Activated naive CD4-positive, alpha-beta T cell treated with anti-CD3 and anti-CD28 coated beads for 36 hours (primary cell): ENCODE measurements around the gene KIAA1586. TPM values are rescaled to one million over a fixed set of nuclear protein-coding genes. Genes with fewer than 3 reads are reported as not detected.
"Not testable (repeated sequence)": the region's sequence is repeated elsewhere in the genome, so short reads cannot be mapped to it uniquely, and the experiment has no call there.

Source experiments
- CTCF ChIA-PET: fragments of 350-600 bp; sonication (Branson Sonifier 250); formaldehyde crosslinking; loops from one replicate; lab custom pipeline; 2021; ENCODE audit warnings: antibody characterized with exemption; lab: Charles Lee
- DNase-seq: peaks from one replicate; pipeline ENCODE4 v3.0.0-alpha.2; 2020
- H3K27ac Mint-ChIP-seq: one replicate; pipeline ENCODE4 v1.8.0; 2021; ENCODE audit warnings: mild to moderate bottlenecking, mixed read lengths
- H3K27me3 Mint-ChIP-seq: one replicate; pipeline ENCODE4 v1.8.0; 2021; ENCODE audit warnings: low read depth, mixed read lengths
- H3K36me3 Mint-ChIP-seq: one replicate; pipeline ENCODE4 v1.8.0; 2021; ENCODE audit warnings: low read depth, mixed read lengths
- H3K4me1 Mint-ChIP-seq: one replicate; pipeline ENCODE4 v1.8.0; 2021; ENCODE audit warnings: low read depth, mixed read lengths
- H3K4me3 Mint-ChIP-seq: one replicate; pipeline ENCODE4 v1.8.0; 2021; ENCODE audit warnings: mild to moderate bottlenecking, moderate library complexity, mixed read lengths
- H3K9me3 Mint-ChIP-seq: one replicate; pipeline ENCODE4 v1.8.0; 2021; ENCODE audit warnings: mixed read lengths
- intact Hi-C: fragments of 100-400 bp; cut with micrococcal nuclease; formaldehyde crosslinking; loops from one replicate; pipeline ENCODE4 v1.15.1; 2023
- total RNA-seq, 2 experiments: library from RNA; stranded (reverse); gene quantifications; one replicate each; pipeline ENCODE4 v1.2.3, GENCODE V29; 2021

KIAA1586 gene
- total RNA-seq, 2 experiments from 2014 or later, result 13.6 to 17.4 TPM

DNA sequence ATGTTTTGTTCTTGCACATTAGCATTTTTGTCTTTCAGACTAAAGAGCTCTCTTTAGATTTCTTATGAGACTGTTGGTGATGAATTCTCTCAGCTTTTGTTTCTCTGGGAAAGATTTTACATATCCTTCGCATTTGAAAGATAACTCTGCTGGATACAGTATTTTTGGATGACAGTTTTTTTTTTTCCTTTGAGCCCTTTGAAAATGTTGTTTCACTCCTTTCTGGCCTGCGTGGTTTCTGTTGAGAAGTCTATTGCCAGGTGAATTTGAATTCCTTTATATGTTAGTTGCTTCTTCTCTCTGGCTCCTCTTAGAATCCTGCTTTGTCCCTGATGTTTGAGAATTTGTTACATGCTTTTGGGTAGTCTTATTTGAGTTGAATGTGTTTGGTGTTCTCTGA lies 22.2 kb upstream of the KIAA1586 start:
- no peaks in the 10 kb centered on the region for H3K4me1 Mint-ChIP-seq
- no peak overlapping the region for H3K27ac Mint-ChIP-seq
- peaks cover 16% of the 10 kb centered on the region for H3K9me3 Mint-ChIP-seq
- CTCF ChIA-PET, result interaction anchor here (0.6 to 2.4 kb wide), 4 partner anchors 95 to 241 kb away, joined by 3 to 16 read pairs (median 4); no protein-coding TSS in a partner anchor
- peaks cover 3% of the 10 kb centered on the region for H3K36me3 Mint-ChIP-seq
- H3K27me3 Mint-ChIP-seq, result peaks cover 9% of the 10 kb centered on the region
- DNase-seq, result no peak
- H3K4me3 Mint-ChIP-seq, result no peak overlapping the region
- intact Hi-C loops, result loop anchor here (10.0 kb wide), 1 partner anchor 310 kb away; no protein-coding TSS in a partner anchor

DNA sequence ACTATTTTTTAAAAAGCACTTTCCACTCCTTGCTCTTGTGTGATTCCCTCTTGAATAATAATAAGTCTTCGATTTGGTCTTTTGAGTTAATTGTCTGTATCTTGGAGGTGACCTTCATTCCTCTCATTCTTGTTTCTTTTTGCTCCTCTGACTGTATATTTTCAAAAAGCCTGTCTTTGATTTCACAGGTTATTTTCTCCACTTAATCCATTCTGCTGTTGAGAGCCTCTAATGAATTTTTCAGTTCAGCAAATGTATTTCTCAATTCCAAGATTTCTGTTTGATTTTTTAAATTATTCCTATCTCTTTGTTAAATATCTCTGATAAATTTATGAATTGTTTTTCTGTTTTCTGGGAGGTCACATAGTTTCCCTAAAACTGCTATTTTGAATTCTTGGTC lies 21.7 kb upstream of the KIAA1586 start:
- intact Hi-C loops, result loop anchor here (10.0 kb wide), 1 partner anchor 310 kb away; no protein-coding TSS in a partner anchor
- H3K36me3 Mint-ChIP-seq, result peaks cover 3% of the 10 kb centered on the region
- peaks cover 16% of the 10 kb centered on the region for H3K9me3 Mint-ChIP-seq
- H3K4me3 Mint-ChIP-seq, result no peak overlapping the region
- peaks cover 12% of the 10 kb centered on the region for H3K27me3 Mint-ChIP-seq
- CTCF ChIA-PET, result interaction anchor here (1.4 to 2.4 kb wide), 2 partner anchors 120 to 122 kb away, joined by 4 to 16 read pairs; no protein-coding TSS in a partner anchor
- H3K27ac Mint-ChIP-seq, result no peak overlapping the region
- DNase-seq, result no peak
- H3K4me1 Mint-ChIP-seq, result no peaks in the 10 kb centered on the region

DNA sequence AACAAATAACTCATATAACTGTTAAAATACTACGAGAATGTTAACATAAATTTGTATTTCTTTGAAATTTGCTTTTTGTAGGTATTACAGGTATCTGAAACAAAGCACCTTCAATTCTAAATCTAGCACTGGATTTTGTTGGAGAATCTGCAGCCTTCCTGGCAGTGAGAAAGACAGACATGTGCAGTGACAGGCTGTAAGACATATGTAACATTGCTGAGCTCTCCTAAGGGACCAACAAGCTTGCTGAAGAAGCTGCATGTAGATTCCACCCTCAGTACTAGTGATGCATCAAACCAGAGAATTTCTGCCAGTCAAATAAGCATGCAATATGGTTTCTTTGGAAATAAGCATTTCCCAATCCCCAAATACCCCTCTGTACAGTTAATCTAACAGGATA lies 20.5 kb upstream of the KIAA1586 start:
- no peak overlapping the region for H3K27ac Mint-ChIP-seq
- no peak for DNase-seq
- H3K4me3 Mint-ChIP-seq, result no peak overlapping the region
- intact Hi-C loops, result loop anchor here (10.0 kb wide), 1 partner anchor 311 kb away; no protein-coding TSS in a partner anchor
- H3K36me3 Mint-ChIP-seq, result peaks cover 3% of the 10 kb centered on the region
- CTCF ChIA-PET, result interaction anchor here (1.6 kb wide), 1 partner anchor 122 kb away, joined by 3 read pairs; no protein-coding TSS in a partner anchor
- H3K9me3 Mint-ChIP-seq, result peaks cover 16% of the 10 kb centered on the region
- H3K27me3 Mint-ChIP-seq, result peaks cover 12% of the 10 kb centered on the region
- H3K4me1 Mint-ChIP-seq, result no peaks in the 10 kb centered on the region

DNA sequence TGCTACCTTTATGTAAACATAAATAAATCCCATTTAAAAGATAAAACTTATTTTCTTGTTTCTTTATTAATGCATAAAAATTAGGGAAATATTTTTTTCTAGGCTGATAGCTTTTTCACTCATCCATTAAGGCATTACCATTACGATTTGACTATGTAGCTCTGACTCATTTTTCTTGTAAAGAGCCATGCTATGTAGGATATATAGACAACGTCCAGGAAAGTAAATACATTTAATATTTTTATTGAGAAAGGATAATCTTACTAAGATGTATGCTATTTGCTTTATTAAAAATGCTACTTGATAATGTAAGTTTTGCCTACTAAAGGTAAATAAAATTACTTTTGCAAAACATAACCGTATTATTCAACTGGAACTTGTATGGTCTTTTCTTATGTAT lies 19.2 kb upstream of the KIAA1586 start:
- CTCF ChIA-PET, result no interaction called here
- H3K4me1 Mint-ChIP-seq, result no peaks in the 10 kb centered on the region
- H3K4me3 Mint-ChIP-seq, result no peak overlapping the region
- DNase-seq, result no peak
- no peak overlapping the region for H3K27ac Mint-ChIP-seq
- H3K27me3 Mint-ChIP-seq, result peaks cover 12% of the 10 kb centered on the region
- H3K36me3 Mint-ChIP-seq, result peaks cover 3% of the 10 kb centered on the region
- intact Hi-C loops, result loop anchor here (10.0 kb wide), 1 partner anchor 312 kb away; no protein-coding TSS in a partner anchor
- peaks cover 16% of the 10 kb centered on the region for H3K9me3 Mint-ChIP-seq

DNA sequence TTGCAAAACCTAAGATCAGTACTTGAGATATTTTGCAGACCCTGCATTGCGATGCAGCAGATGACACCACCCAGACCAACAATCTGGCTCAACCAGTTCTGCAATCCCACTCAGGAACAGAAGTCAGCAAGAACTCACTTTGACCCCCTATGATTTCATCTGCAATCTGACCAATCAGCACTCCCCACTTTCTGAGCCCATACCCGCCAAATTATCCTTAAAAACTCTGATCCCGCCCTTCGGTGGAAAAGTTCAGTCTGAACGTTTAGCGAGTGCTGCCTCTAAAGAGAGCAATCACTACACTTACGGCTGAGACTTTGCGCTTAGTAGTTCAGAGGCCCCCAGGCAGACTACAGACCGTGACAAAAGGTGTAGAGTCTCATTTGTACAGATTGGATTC lies 17.3 kb upstream of the KIAA1586 start:
- intact Hi-C loops, result loop anchor here (10.0 kb wide), 1 partner anchor 314 kb away; no protein-coding TSS in a partner anchor
- Mint-ChIP-seq H3K4me1 (no peaks in the 10 kb centered on the region), H3K4me3 (no peak overlapping the region), H3K27me3 (peaks cover 12% of the 10 kb centered on the region), H3K27ac (no peak overlapping the region), H3K9me3 (peaks cover 16% of the 10 kb centered on the region), H3K36me3 (peaks cover 2% of the 10 kb centered on the region)
- DNase-seq, result no peak
- CTCF ChIA-PET, result no interaction called here

DNA sequence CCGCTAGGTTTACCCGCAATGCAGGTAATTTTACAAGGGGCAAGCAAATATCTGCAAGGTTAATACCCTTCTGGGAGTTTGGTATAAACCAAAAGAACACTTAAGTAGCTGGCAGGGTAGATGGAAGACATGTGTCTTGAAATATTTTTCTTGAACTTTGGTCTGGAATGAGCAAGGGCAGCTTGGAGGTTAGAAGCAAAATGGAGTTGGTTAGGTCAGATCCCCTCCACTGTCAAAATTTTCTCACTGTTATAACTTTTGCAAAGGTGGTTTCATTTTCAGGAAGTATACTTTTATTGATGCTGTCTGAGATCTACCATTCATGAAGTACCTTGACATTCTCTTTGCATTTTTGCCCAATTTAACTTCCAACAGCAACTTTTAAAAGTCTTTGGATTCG lies 13.3 kb upstream of the KIAA1586 start:
- Mint-ChIP-seq H3K4me3 (no peak overlapping the region), H3K36me3 (no peaks in the 10 kb centered on the region), H3K9me3 (no peaks in the 10 kb centered on the region), H3K27ac (no peak overlapping the region), H3K27me3 (peaks cover 10% of the 10 kb centered on the region), H3K4me1 (no peaks in the 10 kb centered on the region)
- intact Hi-C loops, result no loop called here
- CTCF ChIA-PET, result no interaction called here
- DNase-seq, result no peak

DNA sequence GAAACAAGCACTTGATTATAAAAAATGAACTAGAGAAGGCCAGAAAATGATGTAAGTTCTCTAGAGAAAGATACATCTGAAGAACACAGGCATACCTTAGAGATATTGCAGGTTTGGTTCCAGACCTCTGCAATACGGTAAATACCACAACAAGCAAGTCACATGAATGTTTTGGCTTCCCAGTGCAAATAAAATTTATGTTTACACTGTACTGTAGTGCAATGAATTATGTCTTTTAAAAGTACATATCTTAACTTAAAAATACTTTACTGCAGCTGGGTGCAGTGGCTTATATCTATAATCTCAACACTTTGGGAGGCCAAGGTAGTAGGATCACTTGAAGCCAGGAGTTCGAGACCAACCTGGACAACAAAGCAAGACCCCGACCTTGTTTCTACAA lies 10.9 kb upstream of the KIAA1586 start:
- CTCF ChIA-PET, result no interaction called here

DNA sequence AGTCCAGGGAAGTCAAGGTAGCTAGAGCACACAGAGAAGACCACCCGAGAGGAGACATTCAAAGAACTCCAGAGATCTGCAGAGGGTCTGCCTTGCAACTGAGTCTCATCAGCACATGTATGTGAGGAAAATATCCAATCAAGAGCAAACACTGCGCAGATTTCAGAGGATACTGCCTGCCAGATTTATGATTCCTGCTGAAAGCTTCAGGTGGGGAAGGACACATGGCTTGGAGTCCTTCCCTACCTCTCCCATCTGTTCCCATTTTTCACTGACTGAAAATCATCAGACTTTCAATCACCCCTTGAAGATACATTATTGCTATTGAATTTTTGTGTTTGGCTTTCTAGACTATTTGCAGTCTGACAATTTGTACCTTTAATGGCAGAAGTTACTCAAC lies 7.6 kb upstream of the KIAA1586 start:
- CTCF ChIA-PET, result interaction anchor here (1.1 kb wide), 1 partner anchor 18 kb away, joined by 5 read pairs; no protein-coding TSS in a partner anchor
- DNase-seq, result no peak
- H3K36me3 Mint-ChIP-seq, result no peaks in the 10 kb centered on the region
- H3K9me3 Mint-ChIP-seq, result no peaks in the 10 kb centered on the region
- H3K27me3 Mint-ChIP-seq, result peaks cover 12% of the 10 kb centered on the region
- intact Hi-C loops, result no loop called here
- no peak overlapping the region for H3K27ac Mint-ChIP-seq
- H3K4me3 Mint-ChIP-seq, result no peak overlapping the region
- no peaks in the 10 kb centered on the region for H3K4me1 Mint-ChIP-seq

More for the DNA sequence above, 10.9 kb upstream of the KIAA1586 start:
- H3K27ac Mint-ChIP-seq, result no peak overlapping the region
- no peak for DNase-seq
- H3K9me3 Mint-ChIP-seq, result no peaks in the 10 kb centered on the region
- H3K4me1 Mint-ChIP-seq, result no peaks in the 10 kb centered on the region
- H3K36me3 Mint-ChIP-seq, result no peaks in the 10 kb centered on the region
- H3K27me3 Mint-ChIP-seq, result peaks cover 3% of the 10 kb centered on the region
- intact Hi-C loops, result no loop called here
- no peak overlapping the region for H3K4me3 Mint-ChIP-seq

DNA sequence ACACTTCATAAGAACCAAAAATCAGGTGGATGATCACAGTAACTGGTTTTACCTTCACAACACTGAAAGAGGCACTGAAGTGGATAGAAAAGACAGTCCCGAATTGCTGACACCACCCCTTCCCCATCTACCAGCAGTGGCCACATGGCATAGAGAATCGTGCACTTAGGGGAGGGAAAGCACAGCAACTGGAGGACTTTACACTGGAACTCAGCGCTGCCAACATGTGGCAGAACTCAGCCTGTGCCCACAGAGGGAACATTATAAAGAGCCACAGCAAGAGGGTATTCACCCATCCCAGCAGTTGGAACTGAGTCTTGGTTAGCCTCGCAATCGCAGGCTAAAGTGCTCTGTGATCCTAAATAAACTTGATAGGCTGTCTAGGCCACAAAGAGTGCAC lies 6.5 kb upstream of the KIAA1586 start:
- H3K9me3 Mint-ChIP-seq, result peaks cover under 1% of the 10 kb centered on the region
- H3K27ac Mint-ChIP-seq, result no peak overlapping the region
- no peaks in the 10 kb centered on the region for H3K4me1 Mint-ChIP-seq
- DNase-seq, result peak; percentile 15
- H3K27me3 Mint-ChIP-seq, result peaks cover 20% of the 10 kb centered on the region
- CTCF ChIA-PET, result no interaction called here
- no peaks in the 10 kb centered on the region for H3K36me3 Mint-ChIP-seq
- intact Hi-C loops, result no loop called here
- H3K4me3 Mint-ChIP-seq, result no peak overlapping the region

DNA sequence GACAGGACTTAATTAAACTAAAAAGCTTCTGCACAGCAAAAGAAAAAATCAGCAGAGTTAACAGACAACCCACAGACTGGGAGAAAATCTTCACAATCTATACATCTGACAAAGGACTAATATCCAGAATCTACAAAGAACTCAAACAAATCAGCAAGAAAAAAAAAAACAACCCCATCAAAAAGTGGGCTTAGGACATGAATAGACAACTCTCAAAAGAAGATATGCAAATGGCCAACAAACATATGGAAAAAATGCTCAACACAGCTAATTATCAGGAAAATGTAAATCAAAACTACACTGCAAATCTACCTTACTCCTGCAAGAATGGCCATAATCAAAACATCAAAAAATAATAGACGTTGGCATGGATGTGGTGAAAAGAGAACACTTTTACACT lies 2.4 kb upstream of the KIAA1586 start:
- CTCF ChIA-PET, H3K27ac Mint-ChIP-seq, H3K9me3 Mint-ChIP-seq, DNase-seq, H3K4me3 Mint-ChIP-seq, intact Hi-C loops: not testable (repeated sequence)
- Mint-ChIP-seq H3K4me1 (peaks cover 14% of the 10 kb centered on the region), H3K36me3 (peaks cover 10% of the 10 kb centered on the region), H3K27me3 (peaks cover 19% of the 10 kb centered on the region)

DNA sequence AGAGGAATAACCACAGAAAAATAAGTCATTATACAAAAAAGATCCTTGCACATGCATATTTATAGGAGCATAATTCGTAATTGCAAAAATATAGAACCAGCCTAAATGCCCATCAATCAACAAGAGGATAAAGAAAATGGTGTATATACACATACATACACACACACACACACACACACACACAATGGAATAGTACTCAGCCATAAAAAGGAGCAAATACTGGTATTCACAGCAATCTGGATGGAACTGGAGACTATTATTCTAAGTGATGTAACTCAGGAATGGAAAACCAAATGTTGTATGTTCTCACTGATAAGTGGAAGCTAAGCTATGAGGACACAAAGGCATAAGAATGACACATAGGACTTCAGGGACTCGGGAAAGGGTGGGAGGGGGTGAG lies 1.9 kb upstream of the KIAA1586 start:
- Mint-ChIP-seq H3K4me3 (no peak overlapping the region), H3K4me1 (peaks cover 19% of the 10 kb centered on the region), H3K27me3 (peaks cover 19% of the 10 kb centered on the region), H3K27ac (no peak overlapping the region), H3K9me3 (peaks cover 1% of the 10 kb centered on the region), H3K36me3 (peaks cover 13% of the 10 kb centered on the region)
- intact Hi-C loops, result no loop called here
- CTCF ChIA-PET, result no interaction called here
- DNase-seq, result no peak

DNA sequence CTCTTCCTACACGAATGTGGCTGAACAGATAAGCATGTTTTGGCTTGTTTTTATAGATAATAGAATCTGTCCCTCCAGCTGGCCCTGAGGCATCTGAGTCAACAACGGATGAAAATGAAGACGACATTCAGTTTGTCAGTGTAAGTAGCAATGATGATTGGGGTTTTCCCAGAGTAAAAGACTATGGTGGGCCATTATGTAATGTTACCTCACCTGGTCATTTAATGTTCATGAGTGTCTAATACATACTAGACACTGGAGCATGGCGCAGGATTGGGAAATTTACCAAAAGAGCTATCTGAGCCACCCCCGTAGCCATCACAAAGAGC lies 728 bp downstream of the KIAA1586 start:
- DNase-seq, H3K9me3 Mint-ChIP-seq, CTCF ChIA-PET, H3K4me3 Mint-ChIP-seq, H3K27ac Mint-ChIP-seq: not testable (repeated sequence)
- Mint-ChIP-seq H3K4me1 (peaks cover 21% of the 10 kb centered on the region), H3K36me3 (peaks cover 25% of the 10 kb centered on the region), H3K27me3 (peaks cover 17% of the 10 kb centered on the region)
- intact Hi-C loops, result loop anchor here (2.0 kb wide), 1 partner anchor 218 kb away; no protein-coding TSS in a partner anchor

DNA sequence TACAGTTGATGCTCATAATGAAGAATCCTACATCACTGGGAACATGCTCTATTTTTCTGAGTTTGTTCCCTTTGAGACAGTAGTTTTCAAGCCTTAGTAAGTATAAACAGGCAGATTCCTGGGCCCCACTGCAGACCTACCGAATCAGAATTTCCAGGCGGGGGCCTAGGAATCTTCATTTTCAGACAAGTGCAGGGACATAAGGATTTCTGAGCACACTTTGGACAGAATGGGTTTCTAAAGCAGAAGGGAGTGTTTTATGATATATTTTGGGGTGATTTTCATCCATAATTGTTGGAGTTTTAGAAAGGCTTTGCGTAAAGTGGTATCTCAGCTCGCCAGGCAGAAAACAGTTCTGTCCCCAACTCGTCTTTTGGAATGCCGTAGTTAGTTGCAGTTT lies 1.4 kb downstream of the KIAA1586 start:
- intact Hi-C loops, result loop anchor here (2.0 kb wide), 1 partner anchor 217 kb away; no protein-coding TSS in a partner anchor
- H3K4me3 Mint-ChIP-seq, result peak overlapping the region; percentile 68
- H3K9me3 Mint-ChIP-seq, DNase-seq, CTCF ChIA-PET, H3K27ac Mint-ChIP-seq: not testable (repeated sequence)
- H3K36me3 Mint-ChIP-seq, result peaks cover 27% of the 10 kb centered on the region
- H3K27me3 Mint-ChIP-seq, result peaks cover 17% of the 10 kb centered on the region
- peaks cover 21% of the 10 kb centered on the region for H3K4me1 Mint-ChIP-seq
